ENCODE measurements around the gene RSPH4A.
"Not testable (repeated sequence)": the region's sequence is repeated elsewhere in the genome, so short reads cannot be mapped to it uniquely, and the experiment has no call there.

RSPH4A gene

DNA sequence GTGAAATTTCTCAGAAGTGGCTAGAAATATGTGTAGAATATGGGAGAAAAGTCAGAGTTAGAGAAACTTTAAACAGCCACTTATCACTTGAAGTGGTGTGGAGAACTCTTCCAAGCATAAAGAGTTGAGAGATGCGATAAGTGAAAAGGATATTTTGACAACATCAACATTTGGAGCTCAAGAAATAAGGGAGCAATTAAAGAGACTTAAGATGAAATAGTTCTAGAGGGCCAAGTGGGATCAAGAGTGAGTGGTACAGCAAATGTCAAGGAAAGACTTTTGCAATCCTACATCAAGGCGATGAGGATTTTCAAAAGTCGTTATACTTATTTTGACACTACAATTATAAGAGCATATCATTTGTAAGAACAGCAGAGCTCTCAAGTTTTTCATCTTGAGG is 9.6 kb downstream of the RSPH4A start:
- DNase-seq = no peak

DNA sequence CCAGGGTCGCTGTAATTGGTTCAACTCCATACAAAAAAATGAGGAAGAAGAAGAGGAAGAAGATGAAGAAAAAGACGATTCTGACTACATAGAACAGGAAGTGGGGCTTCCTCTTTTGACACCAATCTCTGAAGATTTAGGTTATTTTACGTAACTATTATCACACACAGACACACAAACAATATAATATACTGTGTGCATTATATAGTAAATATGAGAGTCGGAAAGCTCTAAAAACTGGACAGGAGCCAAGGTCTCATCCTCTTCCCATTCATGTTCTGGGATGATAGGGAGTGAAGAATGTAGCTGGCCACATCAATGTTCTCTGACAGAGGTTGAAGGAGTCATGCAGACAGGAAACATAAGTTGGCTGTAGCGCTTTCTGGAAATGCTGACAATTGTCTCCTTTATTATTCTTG is 13.3 kb downstream of the RSPH4A start:
- DNase-seq = no peak

- no peak for DNase-seq
Observed at GRCh38 chr6:116631379-116631990, 15.2 kb downstream of the RSPH4A start.

GRCh38 chr6:116633685-116634084 is 17.4 kb downstream of the RSPH4A start:
- no peak for DNase-seq

- no peak for DNase-seq
Observed at GRCh38 chr6:116648156-116648555, 31.9 kb downstream of the RSPH4A start.

DNA sequence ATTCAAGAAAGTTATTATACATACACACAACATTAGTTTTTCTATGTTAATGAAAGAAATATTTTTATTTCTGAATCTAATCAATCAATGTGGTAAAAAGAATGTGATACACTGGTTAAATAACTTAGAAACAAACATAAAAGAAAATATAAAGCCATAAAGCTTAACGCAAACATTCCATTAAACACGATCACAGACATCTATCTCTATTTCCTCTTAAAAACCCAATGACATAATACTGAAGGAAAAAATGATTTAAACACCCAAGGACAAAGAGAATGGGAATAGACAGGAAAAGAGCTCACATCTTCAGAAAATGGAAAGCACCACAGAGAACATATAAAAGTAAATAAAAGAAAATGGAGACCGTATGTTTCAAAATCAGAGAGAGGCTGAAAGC is 32.9 kb downstream of the RSPH4A start:
- DNase-seq = no peak

DNA sequence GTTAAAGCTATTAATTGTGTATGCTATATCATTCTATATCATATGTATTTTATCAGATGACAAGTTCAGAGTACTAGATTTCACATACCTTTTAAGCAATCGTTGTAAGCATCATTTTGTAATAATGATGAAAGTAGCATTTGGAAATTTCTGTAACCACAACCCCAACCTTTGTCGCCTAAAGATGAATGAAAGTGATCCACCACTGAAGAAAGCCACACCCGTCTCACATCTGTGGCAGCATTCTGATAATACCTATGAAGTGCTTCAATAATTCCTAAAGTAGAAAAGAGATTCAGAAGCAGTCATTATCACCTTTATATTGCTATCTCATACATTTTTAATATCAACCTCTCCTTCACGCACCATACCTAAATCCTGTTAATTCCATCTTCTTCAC is 35.6 kb downstream of the RSPH4A start:
- no peak for DNase-seq

DNA sequence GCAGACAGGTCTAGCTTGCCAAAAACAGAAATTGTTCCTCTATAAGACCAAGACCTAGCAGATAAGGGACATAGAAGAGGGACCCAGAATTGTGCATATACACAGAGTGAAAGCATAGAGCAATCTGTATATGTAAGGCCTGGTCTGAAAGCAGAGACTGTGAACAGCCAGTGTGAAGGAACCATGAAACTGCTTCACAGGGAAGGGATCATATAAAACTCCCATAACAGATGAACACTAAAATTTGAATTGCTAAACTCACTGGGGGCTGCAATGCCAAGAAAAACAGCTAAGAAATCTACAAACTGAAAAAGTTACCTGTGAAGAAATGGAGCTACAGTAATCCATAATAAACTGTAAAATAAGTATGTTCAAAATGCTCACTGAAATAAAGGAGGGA is 45.3 kb downstream of the RSPH4A start:
- DNase-seq = no peak

- DNase-seq = no peak
Observed at GRCh38 chr6:116662202-116662601, 45.9 kb downstream of the RSPH4A start.

DNA sequence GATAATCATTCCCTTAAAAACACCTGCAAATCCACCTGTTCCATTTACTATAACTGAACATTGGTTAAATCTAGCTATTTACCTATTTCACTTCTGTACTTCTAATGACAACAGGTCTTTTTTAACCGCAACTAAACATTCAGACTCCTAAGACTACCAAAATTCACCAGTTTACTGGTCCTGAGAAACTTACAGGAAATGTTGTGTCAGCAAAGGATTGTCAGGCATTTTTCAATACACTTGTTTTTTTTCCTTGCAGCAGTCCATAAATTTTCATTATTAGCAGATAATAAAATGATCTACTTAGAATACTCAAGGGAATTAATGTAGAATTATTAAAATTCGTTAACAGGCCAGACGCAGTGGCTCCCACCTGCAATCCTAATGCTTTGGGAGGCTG is 47.0 kb downstream of the RSPH4A start:
- DNase-seq = no peak

DNA sequence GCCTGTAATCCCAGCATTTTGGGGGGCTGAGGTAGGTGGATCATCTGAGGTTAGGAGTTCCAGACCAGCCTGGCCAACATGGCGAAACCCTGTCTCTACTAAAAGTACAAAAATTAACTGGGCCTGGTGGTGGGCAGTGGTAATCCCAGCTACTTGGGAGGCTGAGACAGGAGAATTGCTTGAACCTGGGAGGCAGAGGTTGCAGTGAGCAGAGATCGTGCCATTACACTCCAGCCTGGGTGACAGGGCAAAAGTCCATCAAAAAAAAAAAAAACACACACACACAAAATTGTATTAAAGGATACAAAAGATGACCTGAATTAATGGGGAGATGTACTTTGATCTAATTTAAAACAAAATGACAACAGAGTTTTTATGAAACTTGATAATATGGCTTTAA is 47.9 kb downstream of the RSPH4A start:
- DNase-seq = not testable (repeated sequence)

DNA sequence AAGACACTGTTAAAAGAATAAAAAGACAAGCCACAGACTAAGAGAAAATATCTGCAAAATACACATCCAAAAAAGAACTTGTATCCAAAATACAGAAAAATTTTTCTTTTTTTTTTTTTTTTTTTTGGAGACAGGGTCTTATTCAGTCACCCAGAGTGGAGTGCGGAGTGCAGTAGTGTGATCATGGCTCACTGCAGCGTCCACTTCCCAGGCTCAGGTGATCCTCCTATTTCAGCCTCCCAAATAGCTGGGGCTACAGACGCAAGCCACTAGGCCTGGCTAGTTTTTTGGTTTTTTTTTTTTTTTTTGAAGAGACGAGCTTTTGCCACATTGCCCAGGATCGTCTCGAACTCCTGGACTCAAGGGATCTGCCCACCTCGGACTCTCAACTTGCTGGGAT is 49.2 kb downstream of the RSPH4A start:
- DNase-seq = no peak

- no peak for DNase-seq
Observed at GRCh38 chr6:116666869-116667268, 50.6 kb downstream of the RSPH4A start.

- DNase-seq = no peak
Observed at GRCh38 chr6:116667623-116668022, 51.3 kb downstream of the RSPH4A start.

DNA sequence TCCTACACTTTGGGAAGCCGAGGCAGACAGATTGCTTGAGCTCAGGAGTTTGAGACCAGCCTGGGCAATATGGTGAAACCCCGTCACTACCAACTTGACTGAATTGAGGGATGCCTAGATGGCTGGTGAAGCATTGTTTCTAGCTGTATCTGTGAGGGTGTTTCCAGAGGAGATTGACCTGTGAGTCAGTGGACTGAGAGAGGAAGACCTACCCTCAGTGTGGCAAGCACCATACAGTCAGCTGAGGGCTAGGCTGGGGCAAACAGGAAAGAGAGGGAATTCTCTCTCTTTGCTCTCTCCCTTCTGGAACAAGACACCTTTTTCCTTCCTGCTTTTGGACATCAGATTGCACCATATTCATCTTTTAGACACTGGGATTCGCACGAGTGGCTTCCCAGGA is 56.0 kb downstream of the RSPH4A start:
- no peak for DNase-seq

- no peak for DNase-seq
Observed at GRCh38 chr6:116676021-116676420, 59.7 kb downstream of the RSPH4A start.

- DNase-seq = peak; percentile 36 to 93 (median 81)
Observed at GRCh38 chr6:116680880-116681672, 64.8 kb downstream of the RSPH4A start, which contains the start of gene KPNA5. KPNA5 (plus strand) TSS chr6:116681211; CDS start chr6:116681335, 124 bp downstream.

DNA sequence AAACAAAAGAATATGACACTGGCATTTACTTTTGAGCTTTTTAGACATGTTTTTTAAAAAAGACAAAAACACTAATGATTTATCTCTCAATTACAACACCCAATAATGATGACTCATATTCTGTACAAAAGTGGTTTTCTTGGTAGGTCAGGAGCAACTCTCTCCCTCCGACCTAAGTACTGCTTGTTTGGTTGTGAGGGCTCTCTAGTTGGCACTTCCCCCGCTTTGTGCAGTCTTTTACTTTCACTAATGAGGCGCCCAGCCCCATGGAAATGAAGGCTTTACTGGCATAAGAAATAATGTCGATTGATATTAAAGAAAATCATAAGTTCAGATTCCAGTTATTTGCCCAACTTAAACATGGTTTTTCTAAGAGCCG is 66.0 kb downstream of the RSPH4A start:
- DNase-seq = peak in 9 of 56 donors; percentile 3 to 35 (median 10)
